Sigmoid colon (tissue), 4 donors: ENCODE results near the gene POU3F1.

Source experiments
- EP300 ChIP-seq, 4 donors: sonication (generic); formaldehyde crosslinking; IDR thresholded peaks; one replicate each; pipeline ENCODE4 v1.6.1; 2017; ENCODE audit warnings: antibody characterized with exemption in 4 of 4
- POLR2A ChIP-seq, 2 donors: fragments of 450-650 bp; IDR thresholded peaks; one replicate each; pipeline ENCODE4 v1.6.1; 2016; ENCODE audit warnings: antibody characterized with exemption in 2 of 2, mild to moderate bottlenecking in 2 of 2, moderate library complexity in 2 of 2
- TF ChIP-seq, protein P1 (sequence below), 4 experiments: fragments of 450-650 bp in 3 of 4; fragments of 200-600 bp in 1 of 4; IDR thresholded peaks; one replicate each; pipeline ENCODE4 v1.5.1; 2016 to 2019; ENCODE audit warnings: antibody characterized with exemption in 4 of 4, mild to moderate bottlenecking in 3 of 4, moderate library complexity in 2 of 4

DNA sequence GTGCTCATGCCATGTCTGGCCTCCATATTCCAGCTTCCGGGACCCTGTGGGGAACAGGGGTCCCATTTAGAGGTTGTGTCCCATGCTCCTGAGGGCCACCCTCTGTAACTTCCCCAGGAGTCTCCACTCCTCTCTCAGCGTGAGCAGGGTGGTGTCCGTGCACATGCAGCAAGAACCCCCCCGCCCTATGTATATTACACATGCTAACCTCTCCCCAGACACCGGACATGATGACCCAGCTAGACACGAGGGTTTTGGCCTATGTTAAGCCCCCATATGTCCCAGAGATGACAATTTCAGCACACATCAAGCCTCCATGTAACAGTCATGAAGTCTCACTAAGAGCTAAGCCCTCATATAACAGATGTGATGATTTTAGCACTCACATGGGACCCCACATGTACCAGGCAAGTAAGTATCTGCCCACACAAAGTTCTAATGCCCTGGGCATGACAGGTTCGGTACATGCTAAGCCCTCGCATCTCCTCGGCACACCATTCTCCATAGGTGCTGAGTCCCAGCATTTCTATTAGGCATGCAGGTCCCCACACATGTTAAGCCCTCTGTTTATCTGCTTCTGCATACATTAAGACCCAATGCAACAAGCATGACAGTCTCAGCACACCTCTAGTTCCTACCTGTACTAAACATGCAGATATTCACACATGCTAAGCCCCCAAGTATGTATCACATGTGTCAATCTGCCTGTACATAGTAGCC, 48.3 kb downstream of the POU3F1 start:
- TF ChIP-seq, protein P1, sequence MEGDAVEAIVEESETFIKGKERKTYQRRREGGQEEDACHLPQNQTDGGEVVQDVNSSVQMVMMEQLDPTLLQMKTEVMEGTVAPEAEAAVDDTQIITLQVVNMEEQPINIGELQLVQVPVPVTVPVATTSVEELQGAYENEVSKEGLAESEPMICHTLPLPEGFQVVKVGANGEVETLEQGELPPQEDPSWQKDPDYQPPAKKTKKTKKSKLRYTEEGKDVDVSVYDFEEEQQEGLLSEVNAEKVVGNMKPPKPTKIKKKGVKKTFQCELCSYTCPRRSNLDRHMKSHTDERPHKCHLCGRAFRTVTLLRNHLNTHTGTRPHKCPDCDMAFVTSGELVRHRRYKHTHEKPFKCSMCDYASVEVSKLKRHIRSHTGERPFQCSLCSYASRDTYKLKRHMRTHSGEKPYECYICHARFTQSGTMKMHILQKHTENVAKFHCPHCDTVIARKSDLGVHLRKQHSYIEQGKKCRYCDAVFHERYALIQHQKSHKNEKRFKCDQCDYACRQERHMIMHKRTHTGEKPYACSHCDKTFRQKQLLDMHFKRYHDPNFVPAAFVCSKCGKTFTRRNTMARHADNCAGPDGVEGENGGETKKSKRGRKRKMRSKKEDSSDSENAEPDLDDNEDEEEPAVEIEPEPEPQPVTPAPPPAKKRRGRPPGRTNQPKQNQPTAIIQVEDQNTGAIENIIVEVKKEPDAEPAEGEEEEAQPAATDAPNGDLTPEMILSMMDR (IDR thresholded peaks at IDR 0.05): no peak
- TF ChIP-seq POLR2A (IDR thresholded peaks at IDR 0.05) (no peak), EP300 (IDR thresholded peaks at IDR 0.05) (no peak)
